SK-N-DZ (cell line): Measurements from ENCODE around the gene SUMO3.
A peak's percentile ranks its signal among the peaks of the same experiment; 100 is the strongest.

Experiments
- DNase-seq: peaks from one replicate; pipeline ENCODE4 v3.0.0-alpha.2; 2015; ENCODE audit warnings: low spot score

Gene SUMO3

DNA sequence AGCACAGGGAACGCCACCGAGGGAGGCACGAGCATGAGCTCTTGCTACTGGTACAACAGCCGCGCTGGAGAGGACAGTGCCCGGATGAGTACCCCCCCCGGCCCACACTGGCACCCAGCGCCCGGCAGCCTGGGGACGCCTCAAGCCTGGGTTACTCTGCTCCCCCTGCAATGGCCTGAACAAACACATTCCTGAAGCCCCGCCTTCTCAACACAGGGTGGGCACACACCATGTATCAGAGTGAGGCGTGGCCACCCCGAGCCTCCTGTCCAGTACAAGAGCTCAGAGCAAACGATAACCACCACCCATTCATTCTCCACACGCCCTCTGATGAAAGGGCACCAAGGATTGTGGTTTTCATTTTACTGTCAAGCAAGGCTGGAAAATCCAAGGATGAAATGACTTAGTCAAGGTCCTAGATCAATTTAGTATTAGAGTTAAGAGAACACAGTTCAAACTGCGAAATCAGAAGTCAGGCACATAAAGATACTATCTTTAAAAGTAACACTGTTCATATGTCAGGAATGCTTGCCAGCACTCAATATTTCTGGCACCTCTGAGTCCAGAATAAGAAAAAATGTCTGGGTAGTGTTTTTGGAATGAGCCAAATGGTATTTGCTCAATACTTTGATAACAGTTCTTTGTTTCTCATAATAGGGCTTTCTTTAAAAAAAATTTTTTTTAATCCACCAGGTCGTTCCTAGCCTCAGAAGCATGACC lies 38.3 kb downstream of the SUMO3 start:
- DNase-seq: no peak

DNA sequence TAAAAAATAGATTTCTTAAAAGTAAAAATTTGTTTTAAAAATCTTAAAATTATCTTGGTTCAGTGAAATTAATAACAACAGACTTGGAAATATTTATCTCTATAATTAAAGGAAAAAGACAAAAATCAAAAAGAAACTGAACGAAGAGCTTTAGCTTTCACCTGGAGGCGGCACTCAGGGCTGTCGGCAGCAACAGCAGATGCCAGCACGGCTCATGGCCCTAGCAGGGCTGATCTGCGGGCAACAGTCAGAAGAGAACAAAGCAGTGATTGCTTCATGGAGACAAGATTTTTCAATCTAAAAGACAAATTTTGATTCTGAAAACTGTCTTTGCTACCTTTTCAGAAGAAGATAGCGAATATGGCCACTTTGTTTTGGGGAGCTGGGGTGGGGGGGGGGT lies 38.9 kb downstream of the SUMO3 start:
- DNase-seq: no peak

DNA sequence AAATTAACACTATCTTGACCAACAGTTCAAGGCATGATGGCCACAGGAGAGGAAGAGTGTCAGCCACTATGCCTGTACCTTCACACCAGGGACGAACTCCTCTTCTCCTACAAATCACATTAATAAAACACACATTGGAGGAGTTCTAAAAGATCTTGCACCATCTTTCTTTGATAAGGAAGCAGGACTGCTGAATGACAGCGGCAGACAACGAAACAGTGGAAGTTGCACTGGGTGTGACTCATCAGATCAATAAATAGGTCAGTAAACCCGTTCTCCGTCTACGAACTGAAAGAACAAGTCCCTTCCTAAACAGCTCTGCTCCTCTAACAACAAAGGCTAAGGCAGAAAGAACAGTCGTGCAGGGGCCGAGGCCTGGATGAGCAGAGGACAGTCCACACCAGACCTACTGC lies 39.4 kb downstream of the SUMO3 start:
- no peak for DNase-seq

DNA sequence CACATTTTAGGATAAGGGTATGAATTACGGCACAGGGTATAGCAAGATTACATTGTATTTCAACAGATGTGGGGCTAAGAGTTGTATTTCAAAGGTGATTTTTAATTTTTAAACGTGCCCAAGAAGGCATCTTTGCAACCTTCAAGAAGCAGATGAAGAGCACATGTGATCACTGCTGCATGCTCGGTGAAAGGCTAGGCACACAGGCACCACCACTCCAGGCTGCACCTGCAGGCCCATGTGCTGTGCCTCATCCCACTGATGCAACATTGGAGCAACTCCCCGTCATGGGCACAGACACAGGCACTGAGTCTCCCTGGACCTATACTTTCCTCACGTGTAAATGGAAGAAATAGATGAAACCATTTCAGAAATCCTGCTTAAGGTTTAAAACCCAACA lies 39.8 kb downstream of the SUMO3 start:
- no peak for DNase-seq

DNA sequence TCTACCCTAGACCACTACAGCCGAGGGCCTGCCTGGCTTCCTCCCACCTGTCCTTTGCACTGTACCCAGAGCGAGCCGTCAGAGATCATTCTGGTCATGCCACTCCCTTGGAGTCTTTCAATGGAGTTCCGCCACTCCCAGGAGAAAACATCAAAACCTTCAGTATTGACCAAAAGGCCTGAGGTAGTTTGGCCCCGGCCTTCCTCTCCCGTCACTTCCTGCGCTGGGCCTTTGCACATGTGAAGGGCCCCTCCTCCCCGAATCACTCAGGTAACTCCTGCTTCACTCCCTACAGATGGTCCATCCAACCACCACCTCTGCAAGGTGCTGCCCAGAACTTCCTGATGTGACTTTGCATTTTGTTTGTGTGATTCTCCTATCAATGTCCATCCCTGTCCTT lies 42.9 kb downstream of the SUMO3 start:
- no peak for DNase-seq

DNA sequence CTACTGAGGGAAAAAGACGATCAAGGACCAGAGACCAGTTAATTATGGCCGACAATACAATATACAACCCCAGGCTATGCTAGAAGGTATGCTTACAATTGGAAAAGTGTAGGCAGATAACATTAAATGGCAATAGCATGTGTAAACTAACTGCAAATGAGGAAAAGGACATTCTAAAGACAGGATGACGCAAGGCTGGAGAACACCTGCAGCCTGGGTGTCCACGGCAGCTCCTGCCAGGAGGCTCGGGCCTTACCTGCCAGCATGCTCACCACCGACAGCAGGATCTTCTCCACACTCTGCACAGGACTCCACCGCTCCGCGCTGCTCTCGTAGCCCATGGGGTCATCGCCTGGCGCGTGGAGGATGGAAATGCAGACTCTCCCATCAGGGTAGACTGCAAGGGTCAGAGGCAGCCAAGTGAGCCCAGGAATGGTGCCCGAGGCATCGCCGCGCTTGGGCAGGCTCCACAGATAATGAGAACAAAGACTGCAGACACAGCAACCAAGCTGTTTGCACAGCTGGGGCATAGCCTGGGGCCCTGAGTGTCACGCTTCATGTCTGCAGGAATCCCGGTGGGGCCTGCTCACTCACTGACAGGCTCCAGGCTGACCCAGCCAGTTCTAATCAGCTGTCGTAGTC lies 44.5 kb downstream of the SUMO3 start:
- DNase-seq: no peak

DNA sequence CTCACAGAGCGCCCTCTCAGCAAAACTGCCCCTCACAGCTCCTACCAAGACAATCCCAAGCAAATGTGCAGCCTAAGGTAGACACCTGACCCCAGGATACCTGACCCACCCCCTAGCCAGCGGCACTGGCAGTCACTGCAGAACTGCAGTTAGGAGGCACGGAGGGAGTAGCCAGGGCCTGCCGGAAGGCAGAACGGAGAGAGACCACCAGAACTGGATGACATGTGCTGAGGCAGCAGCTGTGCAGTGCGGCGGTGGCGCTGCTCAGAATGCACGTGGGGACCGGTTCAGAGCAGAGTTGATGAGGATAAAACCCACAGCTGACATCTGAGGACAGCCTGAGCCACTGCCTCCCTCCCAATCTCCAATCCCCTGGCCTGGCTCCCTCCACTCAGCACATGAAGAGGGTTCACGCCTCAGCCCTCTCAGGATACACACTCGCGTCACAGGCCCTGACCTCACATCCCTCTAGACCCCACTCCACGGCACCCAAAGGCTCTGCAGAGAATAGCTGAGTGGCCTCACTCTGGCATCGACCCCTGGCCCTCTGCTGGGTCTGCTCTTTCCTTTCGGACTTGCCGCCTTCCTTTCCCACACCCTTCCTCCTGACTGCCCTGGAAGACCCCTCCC lies 45.9 kb downstream of the SUMO3 start:
- DNase-seq: no peak

DNA sequence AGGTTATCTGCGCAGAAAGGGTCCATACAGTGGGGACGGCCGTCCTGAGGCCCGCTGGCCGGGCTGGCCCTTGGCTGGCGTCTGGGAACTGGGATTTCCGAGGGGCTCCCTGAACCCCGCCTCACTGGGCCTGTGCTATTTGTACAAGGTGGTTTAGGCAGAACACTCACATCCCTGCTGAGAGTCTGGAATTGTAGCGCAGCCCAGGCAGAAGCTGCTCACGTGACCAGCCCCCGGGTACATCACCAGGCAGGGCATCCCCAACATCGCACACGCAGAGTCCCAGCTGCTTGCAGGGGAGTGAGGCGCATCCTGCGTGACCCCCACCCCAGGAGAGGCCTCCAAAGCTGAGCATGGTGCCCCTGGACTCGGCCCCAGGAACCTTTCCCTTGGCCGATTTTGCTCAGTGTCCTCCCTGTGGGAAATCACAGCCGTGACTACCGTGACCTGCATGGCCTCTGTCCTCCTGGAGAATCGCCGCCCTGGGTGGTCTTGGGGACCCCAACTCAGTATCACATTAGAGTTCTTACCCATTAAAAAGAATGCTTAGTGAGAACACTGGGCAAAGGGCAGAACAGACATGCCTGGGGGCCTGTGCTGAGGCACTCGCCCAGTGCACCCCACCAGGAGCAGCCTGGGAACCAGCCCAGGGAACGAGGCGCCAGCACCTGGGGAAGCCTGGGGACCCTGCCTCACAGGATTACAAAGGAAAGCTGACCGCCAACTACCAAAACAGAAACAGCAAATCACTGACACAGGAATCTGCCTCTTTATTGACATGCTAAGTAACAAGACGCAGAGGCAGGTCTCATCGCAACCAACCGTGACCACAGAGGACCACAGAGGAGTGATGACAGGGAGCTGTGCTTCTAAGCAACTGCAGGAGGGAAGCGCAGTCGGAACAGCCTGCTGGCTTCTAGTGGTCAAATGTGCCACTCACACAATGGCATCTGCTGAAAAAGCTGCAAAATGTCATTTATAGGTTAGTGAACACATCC lies 49.7 kb downstream of the SUMO3 start:
- DNase-seq: peak; percentile 10

DNA sequence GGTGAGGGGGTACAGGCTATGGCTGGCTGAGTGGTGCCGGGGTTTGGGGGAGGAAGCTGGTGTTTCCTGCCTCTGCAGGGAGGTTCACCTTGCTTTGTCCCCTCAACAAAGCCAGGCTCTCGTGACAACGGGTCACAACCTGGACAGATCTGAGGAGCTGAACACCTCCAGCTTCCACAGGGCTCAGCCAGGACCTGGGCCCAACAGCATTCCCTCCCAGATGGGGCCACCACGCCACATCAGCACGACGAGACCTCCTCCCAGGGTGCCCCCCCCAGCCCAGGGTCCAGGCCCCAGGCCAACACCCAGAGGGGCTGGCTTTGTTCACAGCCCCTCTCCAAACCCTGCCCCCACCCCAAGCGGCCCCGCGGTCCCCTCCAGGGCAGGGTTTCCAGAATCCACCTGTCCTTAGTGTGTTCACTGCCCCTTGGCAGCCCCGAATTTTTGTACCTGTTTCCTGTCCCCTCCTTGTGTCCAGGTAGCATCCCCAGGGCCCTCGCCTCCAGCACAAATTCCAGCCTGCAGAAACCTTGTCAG lies 51.0 kb downstream of the SUMO3 start:
- no peak for DNase-seq

DNA sequence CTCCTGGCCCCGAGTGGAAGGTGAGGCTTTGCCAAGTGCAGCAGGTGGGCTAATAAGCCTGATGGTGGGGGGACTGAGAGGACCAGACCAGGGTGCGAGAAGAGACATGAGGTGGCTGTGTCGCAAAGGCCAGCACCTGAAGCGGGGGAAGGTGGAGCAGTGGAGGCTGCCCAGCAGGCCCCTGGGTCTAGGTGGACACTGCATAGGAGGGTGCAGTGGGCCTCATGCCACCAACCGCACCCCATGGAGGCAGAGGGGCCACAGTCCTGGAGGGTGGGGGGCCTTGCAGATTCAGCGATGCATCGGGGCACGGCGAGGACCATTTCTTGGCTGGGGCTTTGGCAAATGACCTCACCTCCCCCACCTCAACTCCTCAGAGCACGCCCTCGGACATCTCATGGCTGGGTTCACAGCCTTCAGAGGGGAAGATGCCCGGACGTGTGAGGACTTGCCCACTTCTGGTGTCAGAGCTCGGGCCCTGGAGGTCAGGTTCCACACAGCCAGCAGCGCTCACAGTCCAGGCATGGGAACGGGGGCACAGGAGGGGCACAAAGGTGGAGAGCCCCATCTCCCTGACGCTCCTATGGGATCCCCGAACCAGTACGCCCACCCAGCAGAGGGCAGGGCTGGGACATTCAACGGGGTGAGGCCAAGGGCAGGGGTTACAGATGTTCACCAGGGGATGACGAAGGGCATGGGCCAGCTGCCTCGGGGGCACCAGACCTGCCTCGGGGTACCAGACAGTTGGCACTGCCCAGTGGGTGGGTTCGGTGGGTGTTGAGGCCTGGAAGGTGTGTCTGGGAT lies 51.6 kb downstream of the SUMO3 start:
- DNase-seq: no peak

DNA sequence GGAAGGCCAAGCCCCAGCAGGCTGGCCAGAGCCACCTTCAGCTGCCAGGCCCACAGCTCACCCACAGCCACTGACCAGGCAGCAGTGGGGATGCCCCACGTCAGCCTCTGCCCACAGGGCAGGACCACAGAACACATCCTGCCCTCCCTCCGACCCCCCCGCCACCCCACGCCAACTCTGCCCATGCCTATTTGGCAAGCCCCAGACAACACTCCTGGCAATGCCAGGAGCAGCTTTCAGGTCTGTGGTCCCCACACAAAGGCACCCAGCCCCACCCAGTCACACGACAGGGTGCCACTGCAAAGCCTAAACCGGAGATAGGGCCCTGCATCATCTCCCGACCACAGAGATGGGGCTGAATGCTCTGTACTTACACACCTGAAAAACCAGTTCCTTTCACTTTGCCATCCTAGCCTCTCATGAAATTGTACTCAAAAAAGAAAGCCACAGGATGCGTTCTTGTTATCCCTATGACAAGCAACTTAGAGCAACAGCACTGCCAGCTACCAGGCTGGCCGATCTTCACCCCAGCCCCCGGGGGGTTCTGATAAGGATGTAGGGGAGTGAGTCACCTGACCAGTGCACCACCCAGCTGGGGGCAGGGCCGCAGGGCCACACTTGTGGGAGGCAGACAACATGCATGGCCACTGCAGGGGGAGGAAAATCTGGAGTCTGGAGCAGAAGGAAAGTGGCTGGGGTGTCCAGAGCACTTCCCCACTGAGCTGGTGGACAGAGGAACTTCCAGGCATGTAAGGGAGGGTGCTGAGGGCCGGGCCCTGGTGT lies 52.4 kb downstream of the SUMO3 start:
- DNase-seq: no peak

DNA sequence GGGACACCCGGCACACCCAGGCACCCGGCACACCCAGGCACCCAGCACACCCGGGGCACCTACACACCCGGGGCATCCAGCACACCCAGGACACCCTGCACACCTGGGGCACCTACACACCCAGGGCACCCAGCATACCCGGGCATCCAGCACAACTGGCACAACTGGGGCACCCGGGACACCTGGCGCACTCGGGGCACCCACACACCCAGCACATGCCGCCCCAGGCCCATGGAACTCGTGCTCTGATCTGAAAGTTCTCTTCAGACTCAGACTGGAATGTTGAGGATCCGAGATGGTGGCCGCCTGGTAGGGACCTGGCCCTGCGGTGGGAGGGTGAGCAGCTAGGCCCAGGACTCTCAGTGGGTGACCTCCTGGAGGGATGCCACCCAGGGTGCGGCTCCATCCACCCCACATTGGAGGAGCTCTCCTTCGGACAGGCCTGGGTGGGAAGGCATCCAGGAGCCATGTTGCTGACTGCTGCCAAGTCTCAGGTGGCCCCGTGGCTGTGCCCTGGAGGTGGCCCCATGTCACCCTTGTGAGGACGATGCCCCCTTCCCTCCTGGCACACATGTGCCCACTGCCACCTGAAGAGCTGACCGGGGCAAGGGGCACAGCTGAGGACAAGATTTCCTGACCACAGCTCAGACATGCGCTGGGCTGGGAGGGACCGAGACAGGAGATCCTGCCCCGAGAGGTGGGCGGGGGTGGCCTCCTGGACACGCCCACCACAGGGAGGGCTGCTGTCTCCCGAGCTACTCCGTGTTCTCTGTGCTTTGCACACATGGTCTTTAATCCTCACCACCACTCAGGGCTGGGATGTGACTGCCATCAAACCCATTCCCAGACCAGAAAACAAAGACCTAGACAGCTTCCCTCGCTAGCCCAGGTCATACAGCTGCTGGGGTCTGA lies 53.3 kb downstream of the SUMO3 start:
- DNase-seq: peak; percentile 14

DNA sequence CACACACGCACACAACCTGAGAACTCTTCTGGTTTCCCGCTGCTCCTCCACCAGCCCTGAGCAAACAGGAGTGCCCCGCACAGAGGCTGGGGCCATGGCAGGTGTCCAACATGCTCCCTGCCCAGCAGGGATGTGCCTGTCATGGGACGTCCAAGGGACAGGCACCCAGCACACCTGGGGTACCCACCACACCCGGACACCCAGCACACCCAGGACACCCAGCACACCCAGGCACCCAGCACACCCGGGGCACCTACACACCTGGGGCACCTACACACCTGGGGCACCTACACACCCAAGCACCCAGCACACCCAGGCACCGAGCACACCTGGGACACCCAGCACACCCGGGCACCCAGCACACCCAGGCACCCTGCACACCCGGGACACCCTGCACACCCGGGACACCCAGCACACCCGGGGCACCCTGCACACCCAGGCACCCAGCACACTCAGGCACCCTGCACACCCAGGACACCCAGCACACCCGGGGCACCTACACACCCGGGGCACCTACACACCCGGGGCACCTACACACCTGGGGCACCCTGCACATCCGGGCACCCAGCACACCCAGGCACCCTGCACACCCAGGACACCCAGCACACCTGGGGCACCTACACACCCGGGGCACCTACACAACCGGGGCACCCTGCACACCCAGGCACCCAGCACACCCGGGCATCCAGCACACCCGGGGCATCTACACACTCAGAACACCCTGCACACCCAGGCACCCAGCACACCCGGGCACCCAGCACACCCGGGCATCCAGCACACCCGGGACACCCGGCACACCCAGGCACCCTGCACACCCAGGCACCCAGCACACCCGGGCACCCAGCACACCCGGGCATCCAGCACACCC lies 54.2 kb downstream of the SUMO3 start:
- DNase-seq: no peak

DNA sequence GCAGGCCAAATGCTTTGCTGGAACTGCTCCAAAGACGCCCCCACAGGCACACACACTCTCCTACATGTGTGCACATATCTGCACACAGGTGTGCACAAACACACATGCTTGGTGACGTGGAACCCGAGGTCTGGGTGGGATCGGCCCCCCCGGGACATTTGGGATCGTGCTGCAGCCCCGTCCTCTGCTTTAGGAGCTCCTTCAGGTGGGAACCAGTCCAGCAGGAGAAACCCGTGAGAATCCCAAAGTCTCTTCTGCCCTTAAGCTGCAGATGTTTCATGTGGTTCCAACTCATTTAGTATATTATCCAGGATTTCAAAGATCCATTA lies 54.8 kb downstream of the SUMO3 start:
- no peak for DNase-seq

DNA sequence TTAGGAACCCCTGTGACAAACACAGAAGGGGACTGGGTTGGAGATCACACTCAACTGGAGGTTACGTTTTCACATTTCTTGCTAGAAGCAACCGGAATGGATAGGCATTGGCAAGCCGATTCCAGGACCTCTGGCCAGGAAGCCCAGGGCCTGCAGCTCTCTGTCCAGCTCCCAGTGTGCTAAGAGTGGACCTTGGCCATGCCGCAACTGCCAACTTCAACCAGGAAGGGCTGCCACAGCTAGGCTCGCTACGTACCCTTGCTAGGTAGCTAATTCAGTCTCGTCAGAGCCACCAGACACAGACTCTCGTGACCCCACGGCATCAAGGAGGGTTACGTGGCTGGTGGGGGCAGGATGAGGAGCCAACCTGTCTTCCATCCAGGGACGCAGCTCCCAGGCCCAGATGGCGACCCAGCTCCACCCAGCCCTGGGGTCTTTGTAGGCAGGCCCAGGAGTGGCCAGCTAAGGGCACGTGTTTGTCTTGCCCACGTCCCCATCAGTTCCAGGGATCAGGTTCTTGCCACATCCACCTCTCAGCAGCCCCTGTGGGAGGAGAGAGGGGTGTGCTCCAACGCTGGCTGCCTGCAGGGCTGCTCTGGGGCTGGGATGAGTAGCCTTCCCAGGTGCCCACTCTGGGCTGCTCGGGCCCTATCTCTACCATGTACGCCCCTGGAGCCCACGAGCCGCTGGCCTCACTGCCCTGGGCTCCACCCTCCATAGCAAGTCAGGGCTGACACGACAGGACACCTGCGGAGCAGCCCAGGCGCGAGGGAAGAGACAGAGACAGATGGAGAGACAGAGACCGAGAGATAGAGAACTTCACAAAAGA lies 55.4 kb downstream of the SUMO3 start:
- no peak for DNase-seq

DNA sequence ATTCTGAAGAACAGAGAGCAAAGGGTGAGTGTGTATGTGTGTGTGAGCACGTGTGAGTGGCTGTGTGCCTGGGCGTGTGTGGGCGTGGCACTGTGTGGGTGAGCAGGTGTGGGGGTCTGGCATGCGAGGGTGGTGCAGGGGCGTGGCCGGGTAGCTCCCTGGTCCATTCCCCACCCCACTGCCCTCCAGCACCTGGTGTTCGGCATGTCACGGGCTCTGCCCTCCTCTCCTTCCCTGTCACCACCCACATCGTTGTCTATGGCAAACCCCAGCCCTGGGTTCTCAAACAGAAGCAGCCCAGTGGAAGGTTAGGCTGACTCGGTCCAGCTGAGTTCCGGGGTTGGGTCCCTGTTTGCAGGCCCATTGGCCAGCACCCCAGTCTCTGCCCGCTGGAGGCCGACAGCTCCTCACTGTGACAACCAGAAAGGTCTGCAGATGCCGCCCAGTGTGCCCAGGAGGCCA lies 56.1 kb downstream of the SUMO3 start:
- no peak for DNase-seq
